Upper lobe of left lung (tissue), 4 donors: ENCODE data around the gene LEKR1.

Experiments
- POLR2A ChIP-seq, 4 donors: fragments of 450-650 bp; IDR thresholded peaks; one replicate each; pipeline ENCODE4 v1.5.1; 2016 to 2017; ENCODE audit warnings: antibody characterized with exemption in 4 of 4, mild to moderate bottlenecking in 2 of 4
- POLR2AphosphoS5 ChIP-seq, 2 donors: sonication (generic); formaldehyde crosslinking; IDR thresholded peaks; one replicate each; pipeline ENCODE4 v1.5.1; 2017; ENCODE audit warnings: antibody characterized with exemption in 2 of 2
- TF ChIP-seq, protein P1 (sequence below), 6 experiments: fragments of 450-650 bp in 4 of 6; fragments of 200-600 bp in 2 of 6; sonication (generic) in 2 of 6; IDR thresholded peaks; one replicate each; pipeline ENCODE4 v1.5.1; 2016 to 2019; ENCODE audit warnings: antibody characterized with exemption in 6 of 6

GRCh38 chr3:156978481-156978961, 152.4 kb downstream of the LEKR1 start:
- TF ChIP-seq, protein P1, sequence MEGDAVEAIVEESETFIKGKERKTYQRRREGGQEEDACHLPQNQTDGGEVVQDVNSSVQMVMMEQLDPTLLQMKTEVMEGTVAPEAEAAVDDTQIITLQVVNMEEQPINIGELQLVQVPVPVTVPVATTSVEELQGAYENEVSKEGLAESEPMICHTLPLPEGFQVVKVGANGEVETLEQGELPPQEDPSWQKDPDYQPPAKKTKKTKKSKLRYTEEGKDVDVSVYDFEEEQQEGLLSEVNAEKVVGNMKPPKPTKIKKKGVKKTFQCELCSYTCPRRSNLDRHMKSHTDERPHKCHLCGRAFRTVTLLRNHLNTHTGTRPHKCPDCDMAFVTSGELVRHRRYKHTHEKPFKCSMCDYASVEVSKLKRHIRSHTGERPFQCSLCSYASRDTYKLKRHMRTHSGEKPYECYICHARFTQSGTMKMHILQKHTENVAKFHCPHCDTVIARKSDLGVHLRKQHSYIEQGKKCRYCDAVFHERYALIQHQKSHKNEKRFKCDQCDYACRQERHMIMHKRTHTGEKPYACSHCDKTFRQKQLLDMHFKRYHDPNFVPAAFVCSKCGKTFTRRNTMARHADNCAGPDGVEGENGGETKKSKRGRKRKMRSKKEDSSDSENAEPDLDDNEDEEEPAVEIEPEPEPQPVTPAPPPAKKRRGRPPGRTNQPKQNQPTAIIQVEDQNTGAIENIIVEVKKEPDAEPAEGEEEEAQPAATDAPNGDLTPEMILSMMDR (IDR thresholded peaks at IDR 0.05) = no peak
- TF ChIP-seq POLR2A (IDR thresholded peaks at IDR 0.05) (no peak), POLR2AphosphoS5 (IDR thresholded peaks at IDR 0.05) (no peak)
